HepG2 (cell line): ENCODE results near the gene CEACAM16. TPM values are rescaled to one million over a fixed set of nuclear protein-coding genes. Genes with fewer than 3 reads are reported as not detected.

ENCODE experiments used
- ATAC-seq: fragments of 200-7000 bp; cut with Tn5 transposase; 3 replicates; pipeline ENCODE4 v1.9.1; 2020; ENCODE audit warnings: mild to moderate bottlenecking, moderate library complexity
- BruUV-seq: library from RNA; stranded (reverse); fragments of 400-500 nt; replicated peaks from 2 replicates; lab custom pipeline; 2021; lab: Mats Ljungman, UMichigan
- CTCF ChIA-PET: fragments of 300-600 bp; formaldehyde crosslinking; extraction: SDS; loops from one replicate; lab custom pipeline; 2021; ENCODE audit warnings: low total read pairs, inconsistent platforms, low intra/inter-chr PET ratio; lab: Yijun Ruan, JAX
- POLR2A ChIA-PET: fragments of 350-600 bp; sonication (Branson Sonifier 250); formaldehyde crosslinking; loops from one replicate; lab custom pipeline; 2020; ENCODE audit warnings: antibody characterized with exemption, inconsistent platforms; lab: Yijun Ruan, JAX
- DNase-seq: peaks from one replicate; pipeline ENCODE4 v3.0.0-alpha.2; 2015; ENCODE audit warnings: low spot score
- FAIRE-seq: peaks from 3 replicates; lab custom pipeline; 2011; peaks lifted over from hg19 to GRCh38; lab: Jason Lieb, UNC
- H2AFZ ChIP-seq: one replicate; pipeline ENCODE4 v1.6.1; 2011; ENCODE audit warnings: low read length, inconsistent platforms
- H3K27ac ChIP-seq: fragments of 300-600 bp; 3 replicates; pipeline ENCODE4 v1.8.0; 2011; ENCODE audit warnings: mixed run types, mild to moderate bottlenecking, mixed read lengths, low read length, inconsistent platforms; ENCODE audit not compliant: insufficient read depth; ENCODE audit errors: extremely low read length
- H3K27me3 ChIP-seq, 2 experiments: fragments of 200-600 bp in 1 of 2; 2 replicates in 1 of 2; 3 replicates in 1 of 2; pipeline versions ENCODE4 v1.6.0 to v1.8.0; 2011; ENCODE audit warnings: low read length in 2 of 2, mild to moderate bottlenecking in 2 of 2, moderate library complexity in 2 of 2, inconsistent platforms in 1 of 2; ENCODE audit not compliant: insufficient read depth in 2 of 2, control insufficient read depth in 1 of 2
- H3K36me3 ChIP-seq, 2 experiments: fragments of 200-600 bp in 1 of 2; replicated peaks in 1 of 2; 2 replicates in 1 of 2; 3 replicates in 1 of 2; pipeline versions ENCODE4 v1.5.1 to v1.8.0; 2011; ENCODE audit warnings: low read length in 2 of 2, inconsistent platforms in 1 of 2; ENCODE audit not compliant: insufficient read depth in 2 of 2, control insufficient read depth in 1 of 2
- H3K4me1 ChIP-seq: 2 replicates; pipeline ENCODE4 v1.5.1; 2012; ENCODE audit warnings: low read length, inconsistent platforms; ENCODE audit not compliant: insufficient read depth
- H3K4me2 ChIP-seq: 2 replicates; pipeline ENCODE4 v1.6.0; 2011; ENCODE audit warnings: low read depth, low read length, inconsistent platforms
- H3K4me3 ChIP-seq, 3 experiments: fragments of 200-600 bp in 1 of 3; sonication (generic), shearing (Covaris generic) in 1 of 3; replicated peaks in 1 of 3; 2 replicates each; pipeline ENCODE4 v1.5.1; 2011 to 2016; ENCODE audit warnings: low read length in 3 of 3, inconsistent platforms in 2 of 3, low read depth in 2 of 3, mild to moderate bottlenecking in 2 of 3, control low read depth in 1 of 3, mixed read lengths in 1 of 3; ENCODE audit not compliant: insufficient read depth in 1 of 3
- H3K79me2 ChIP-seq: one replicate; pipeline ENCODE4 v1.6.1; 2011; ENCODE audit warnings: low read length, inconsistent platforms; ENCODE audit not compliant: insufficient read depth
- H3K9ac ChIP-seq: 2 replicates; pipeline ENCODE4 v1.6.0; 2011; ENCODE audit warnings: mild to moderate bottlenecking, low read depth, low read length, inconsistent platforms; ENCODE audit not compliant: insufficient read depth
- H3K9me3 ChIP-seq: 2 replicates; pipeline ENCODE4 v1.5.1; 2012; ENCODE audit warnings: mild to moderate bottlenecking, low read length
- H4K20me1 ChIP-seq: 2 replicates; pipeline ENCODE4 v1.6.0; 2011; ENCODE audit warnings: inconsistent platforms, mild to moderate bottlenecking, low read length, moderate library complexity; ENCODE audit not compliant: insufficient read depth
- AGO2 ChIP-seq: fragments of 200-400 bp; formaldehyde crosslinking; optimal IDR thresholded peaks from 2 replicates; pipeline ENCODE3; 2017; ENCODE audit warnings: mild to moderate bottlenecking, low read depth, low read length, moderate library complexity
- CHD4 ChIP-seq: fragments of 200-600 bp; sonication (generic); IDR thresholded peaks from 2 replicates; pipeline ENCODE4 v1.7.0; 2017; ENCODE audit warnings: mild to moderate bottlenecking, low read length, borderline replicate concordance
- ELF1 ChIP-seq: sonication (generic); formaldehyde crosslinking; IDR thresholded peaks from 2 replicates; pipeline ENCODE4 v1.4.0; 2020; ENCODE audit warnings: missing genetic modification reagents
- KDM4B ChIP-seq: sonication (generic); formaldehyde crosslinking; IDR thresholded peaks from 2 replicates; pipeline ENCODE4 v1.4.0; 2020; ENCODE audit warnings: missing genetic modification reagents
- MBD4 ChIP-seq: IDR thresholded peaks from 2 replicates; pipeline ENCODE4 v1.6.1; 2012; ENCODE audit warnings: low read length, inconsistent platforms, borderline replicate concordance
- SCMH1 ChIP-seq: sonication (generic); formaldehyde crosslinking; IDR thresholded peaks from 2 replicates; pipeline ENCODE4 v1.9.0; 2021; ENCODE audit warnings: missing genetic modification reagents, mild to moderate bottlenecking, borderline replicate concordance
- TEAD3 ChIP-seq: optimal IDR thresholded peaks from 2 replicates; pipeline ENCODE3; 2016; ENCODE audit warnings: borderline replicate concordance
- THAP7 ChIP-seq: sonication (generic); formaldehyde crosslinking; IDR thresholded peaks from 2 replicates; pipeline ENCODE4 v1.8.1; 2023; ENCODE audit warnings: mild to moderate bottlenecking, missing genetic modification reagents
- YEATS2 ChIP-seq: sonication (generic); formaldehyde crosslinking; IDR thresholded peaks from 2 replicates; pipeline ENCODE4 v1.4.0; 2020; ENCODE audit warnings: missing genetic modification reagents, borderline replicate concordance
- ZBTB14 ChIP-seq: sonication (generic); formaldehyde crosslinking; IDR thresholded peaks from 2 replicates; pipeline ENCODE4 v1.4.0; 2020; ENCODE audit warnings: missing genetic modification reagents
- ZMYM4 ChIP-seq: sonication (generic); formaldehyde crosslinking; IDR thresholded peaks from 2 replicates; pipeline ENCODE4 v1.8.1; 2023; ENCODE audit warnings: mild to moderate bottlenecking, missing genetic modification reagents
- ZNF24 ChIP-seq: fragments of 450-650 bp; IDR thresholded peaks from 2 replicates; pipeline ENCODE4 v1.6.1; 2017; ENCODE audit warnings: antibody characterized with exemption, mild to moderate bottlenecking
- ZNF350 ChIP-seq: sonication (generic); formaldehyde crosslinking; IDR thresholded peaks from 2 replicates; pipeline ENCODE4 v1.4.0; 2020; ENCODE audit warnings: mild to moderate bottlenecking, low read depth, missing genetic modification reagents, borderline replicate concordance
- ZNF629 ChIP-seq: sonication (generic); formaldehyde crosslinking; conservative IDR thresholded peaks from 2 replicates; pipeline ENCODE4 v1.5.0; 2020; ENCODE audit warnings: missing genetic modification reagents
- ZNF704 ChIP-seq: sonication (generic); formaldehyde crosslinking; IDR thresholded peaks from 2 replicates; pipeline ENCODE4 v1.8.1; 2023; ENCODE audit warnings: mild to moderate bottlenecking, inconsistent platforms, moderate library complexity, missing genetic modification reagents, borderline replicate concordance
- ZNF777 ChIP-seq: sonication (generic); formaldehyde crosslinking; IDR thresholded peaks from 2 replicates; pipeline ENCODE4 v1.4.0; 2020; ENCODE audit warnings: missing genetic modification reagents
- ZNF841 ChIP-seq: sonication (generic); formaldehyde crosslinking; IDR thresholded peaks from 2 replicates; pipeline ENCODE4 v1.8.1; 2023; ENCODE audit warnings: missing genetic modification reagents, borderline replicate concordance
- WGBS: methylation state at CpG from one replicate; pipeline ENCODE4 v1.1.6; 2017; ENCODE audit warnings: low lambda C conversion rate; 5-methylcytosine and 5-hydroxymethylcytosine counted together
- in situ Hi-C: cut with HindIII; loops from 2 replicates; pipeline ENCODE4 v1.10.0; 2017; ENCODE audit warnings: low pct_unique_long_range_greater_than_20kb; ENCODE audit not compliant: extremely low pct_ligation_motif_present
- intact Hi-C: fragments of 100-400 bp; cut with micrococcal nuclease; formaldehyde crosslinking; loops from one replicate; pipeline ENCODE4 v1.10.0; 2022; ENCODE audit not compliant: unreplicated experiment
- polyA plus RNA-seq, 8 experiments: library from polyadenylated mRNA; depleted of rRNA in 3 of 8; stranded (reverse) in 7 of 8; unstranded in 1 of 8; fragments of >200 nt; fragmentation: Illumina TruSeq in 4 of 8; extraction: Trizol in 4 of 8; gene quantifications; 2 replicates each; pipeline versions ENCODE4 v1.2.1 to v1.2.3, GENCODE V29; 2011 to 2016; ENCODE audit warnings: low read depth in 4 of 8, missing spikeins in 1 of 8, mixed read lengths in 1 of 8; ENCODE audit not compliant: insufficient read depth in 1 of 8
- total RNA-seq, 5 experiments: library from RNA; depleted of rRNA; stranded (reverse); fragments of >200 nt; fragmentation: Illumina TruSeq; extraction: Trizol; gene quantifications; 2 replicates each; pipeline ENCODE4 v1.2.3, GENCODE V29; 2016; ENCODE audit warnings: low read depth in 1 of 5

Gene CEACAM16
- total and polyA plus RNA-seq, 2 of the 13 experiments (the other 11 are each of a cell fraction or from before 2014, with no cell fraction given) = not detected

- TF ChIP-seq TEAD3 (no peak), ZNF350 (CRISPR knock-in tag) (no peak), ZBTB14 (CRISPR knock-in tag) (no peak), ZNF629 (CRISPR knock-in tag) (peak; percentile 92), ELF1 (CRISPR knock-in tag) (no peak), THAP7 (no peak), ZNF777 (CRISPR knock-in tag) (no peak), ZMYM4 (CRISPR knock-in tag) (no peak), SCMH1 (CRISPR knock-in tag) (no peak), CHD4 (0 out of 2 replicates have a peak, but pooled peaks have one; percentile 37)
Measured at GRCh38 chr19:44671400-44671799, 27.6 kb upstream of the CEACAM16 start, which contains the start of gene CEACAM19 (continued).

GRCh38 chr19:44672226-44672625 is 26.7 kb upstream of the CEACAM16 start:
- TSS peak; percentile 18 for BruUV-seq

More at GRCh38 chr19:44672226-44672625, 26.7 kb upstream of the CEACAM16 start:
- no peak for ATAC-seq
- no peak for FAIRE-seq
- Histone ChIP-seq H3K27ac (no peak overlapping the region), H3K36me3 (no peaks in the 10 kb centered on the region), H2AFZ (no peak overlapping the region), H3K9ac (no peak overlapping the region), H3K4me1 (peaks cover 10% of the 10 kb centered on the region), H3K4me2 (no peak overlapping the region), H3K79me2 (no peaks in the 10 kb centered on the region), H3K27me3 (no peaks in the 10 kb centered on the region), H3K4me3 (no peak overlapping the region), H4K20me1 (no peaks in the 10 kb centered on the region), H3K9me3 (no peaks in the 10 kb centered on the region)
- intact Hi-C loops = no loop called here
- in situ Hi-C loops = no loop called here
- CTCF ChIA-PET = no interaction called here
- TF ChIP-seq ZNF24 = 0 out of 2 replicates have a peak, but pooled peaks have one; percentile 50
- TF ChIP-seq ZNF841 (CRISPR knock-in tag) = no peak
- TF ChIP-seq KDM4B = no peak
- no peak for TF ChIP-seq AGO2
- no peak for TF ChIP-seq ZNF704 (CRISPR knock-in tag)
- no peak for TF ChIP-seq MBD4
- TF ChIP-seq YEATS2 = no peak
- 63% methylated on average over 1 of the region's 1 CpG for WGBS
- POLR2A ChIA-PET = no interaction called here
- DNase-seq = no peak
